HepG2 (cell line): ENCODE results near the gene CDC42EP4.

Experiments
- AFF4 ChIP-seq: sonication (generic); formaldehyde crosslinking; IDR thresholded peaks from 2 replicates; pipeline ENCODE4 v1.4.0; 2020; ENCODE audit warnings: missing genetic modification reagents
- AGO2 ChIP-seq: fragments of 200-400 bp; formaldehyde crosslinking; optimal IDR thresholded peaks from 2 replicates; pipeline ENCODE3; 2017; ENCODE audit warnings: mild to moderate bottlenecking, low read depth, low read length, moderate library complexity
- CBFB ChIP-seq: sonication (generic); formaldehyde crosslinking; IDR thresholded peaks from 2 replicates; pipeline ENCODE4 v1.4.0; 2020; ENCODE audit warnings: missing genetic modification reagents
- CTCF ChIP-seq: sonication (generic); formaldehyde crosslinking; IDR thresholded peaks from 2 replicates; pipeline ENCODE4 v1.5.0; 2020; ENCODE audit warnings: mild to moderate bottlenecking, missing genetic modification reagents, moderate library complexity
- KLF12 ChIP-seq: sonication (generic); formaldehyde crosslinking; IDR thresholded peaks from 2 replicates; pipeline ENCODE4 v1.4.0; 2020; ENCODE audit warnings: missing genetic modification reagents, borderline replicate concordance
- NR1H2 ChIP-seq: sonication (generic); formaldehyde crosslinking; IDR thresholded peaks from 2 replicates; pipeline ENCODE4 v1.8.1; 2022; ENCODE audit warnings: low read depth, missing genetic modification reagents, borderline replicate concordance
- ZNF441 ChIP-seq: sonication (generic); formaldehyde crosslinking; IDR thresholded peaks from 2 replicates; pipeline ENCODE4 v1.7.0; 2021; ENCODE audit warnings: missing genetic modification reagents, borderline replicate concordance
- TF ChIP-seq, protein P1 (sequence below): sonication (generic); formaldehyde crosslinking; IDR thresholded peaks from 2 replicates; pipeline ENCODE4 v1.5.0; 2020; ENCODE audit warnings: mild to moderate bottlenecking, missing genetic modification reagents

DNA sequence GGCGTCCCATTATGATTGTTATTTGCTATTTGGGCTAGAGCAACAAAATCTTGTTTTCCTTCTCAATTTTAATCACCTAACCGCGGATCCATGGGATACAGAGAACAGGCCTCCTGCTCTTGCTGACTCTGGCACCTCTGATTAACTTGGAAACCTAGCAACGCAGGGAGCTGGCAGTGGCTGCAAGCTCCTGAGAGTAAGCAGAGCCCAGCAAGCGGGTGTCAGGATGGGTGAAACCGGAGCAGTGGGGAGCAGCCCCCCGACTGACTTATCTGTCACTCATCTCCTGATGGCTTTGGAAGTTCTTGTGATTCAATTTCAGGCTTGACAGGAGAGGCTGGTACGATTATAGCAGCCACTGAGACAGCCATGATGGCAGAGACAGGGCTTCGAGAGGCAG, 45.5 kb upstream of the CDC42EP4 start:
- TF ChIP-seq CTCF (CRISPR knock-in tag): no peak
- TF ChIP-seq ZNF441 (CRISPR knock-in tag): no peak
- TF ChIP-seq, protein P1, sequence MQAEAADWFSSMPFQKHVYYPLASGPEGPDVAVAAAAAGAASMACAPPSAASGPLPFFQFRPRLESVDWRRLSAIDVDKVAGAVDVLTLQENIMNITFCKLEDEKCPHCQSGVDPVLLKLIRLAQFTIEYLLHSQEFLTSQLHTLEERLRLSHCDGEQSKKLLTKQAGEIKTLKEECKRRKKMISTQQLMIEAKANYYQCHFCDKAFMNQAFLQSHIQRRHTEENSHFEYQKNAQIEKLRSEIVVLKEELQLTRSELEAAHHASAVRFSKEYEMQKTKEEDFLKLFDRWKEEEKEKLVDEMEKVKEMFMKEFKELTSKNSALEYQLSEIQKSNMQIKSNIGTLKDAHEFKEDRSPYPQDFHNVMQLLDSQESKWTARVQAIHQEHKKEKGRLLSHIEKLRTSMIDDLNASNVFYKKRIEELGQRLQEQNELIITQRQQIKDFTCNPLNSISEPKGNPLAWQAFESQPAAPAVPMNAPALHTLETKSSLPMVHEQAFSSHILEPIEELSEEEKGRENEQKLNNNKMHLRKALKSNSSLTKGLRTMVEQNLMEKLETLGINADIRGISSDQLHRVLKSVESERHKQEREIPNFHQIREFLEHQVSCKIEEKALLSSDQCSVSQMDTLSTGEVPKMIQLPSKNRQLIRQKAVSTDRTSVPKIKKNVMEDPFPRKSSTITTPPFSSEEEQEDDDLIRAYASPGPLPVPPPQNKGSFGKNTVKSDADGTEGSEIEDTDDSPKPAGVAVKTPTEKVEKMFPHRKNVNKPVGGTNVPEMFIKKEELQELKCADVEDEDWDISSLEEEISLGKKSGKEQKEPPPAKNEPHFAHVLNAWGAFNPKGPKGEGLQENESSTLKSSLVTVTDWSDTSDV: no peak
- no peak for TF ChIP-seq AFF4 (CRISPR knock-in tag)
- TF ChIP-seq CBFB (CRISPR knock-in tag): no peak
- TF ChIP-seq AGO2: no peak
- TF ChIP-seq KLF12: no peak
- TF ChIP-seq NR1H2 (CRISPR knock-in tag): no peak
